Measurements from ENCODE around the gene METTL16.

METTL16 gene

GRCh38 chr17:2400877-2401425, 110.7 kb downstream of the METTL16 start, which contains the start of gene MNT:
MNT (minus strand) TSS chr17:2401060; CDS start chr17:2400712, 348 bp downstream.
- peak; percentile 90 for DNase-seq (ENCODE audit: low read depth)
- peak within 1 kb of the TSS; percentile 89 for H3K4me3 ChIP-seq (ENCODE audit: control insufficient read depth, low read depth, low read length)
- no peak for TF ChIP-seq CTCF (conservative IDR thresholded peaks at IDR 0.05; ENCODE audit: control insufficient read depth, insufficient read depth, low read depth, low read length)

- H3K4me3 ChIP-seq (ENCODE audit: control insufficient read depth, low read depth, low read length), result peak overlapping the region; percentile 89
- no peak for DNase-seq (ENCODE audit: low read depth)
- TF ChIP-seq CTCF (conservative IDR thresholded peaks at IDR 0.05; ENCODE audit: control insufficient read depth, insufficient read depth, low read depth, low read length), result no peak
These were observed 111.2 kb downstream of the METTL16 start for GRCh38 chr17:2400474-2400866.

GRCh38 chr17:2399572-2400473, 111.9 kb downstream of the METTL16 start:
- DNase-seq (ENCODE audit: low read depth), result peak; percentile 95
- H3K4me3 ChIP-seq (ENCODE audit: control insufficient read depth, low read depth, low read length), result peak overlapping the region; percentile 89
- no peak for TF ChIP-seq CTCF (conservative IDR thresholded peaks at IDR 0.05; ENCODE audit: control insufficient read depth, insufficient read depth, low read depth, low read length)

- no peak for TF ChIP-seq CTCF (conservative IDR thresholded peaks at IDR 0.05; ENCODE audit: control insufficient read depth, insufficient read depth, low read depth, low read length)
- H3K4me3 ChIP-seq (ENCODE audit: control insufficient read depth, low read depth, low read length), result peak overlapping the region; percentile 58
- peak; percentile 79 for DNase-seq (ENCODE audit: low read depth)
These were observed 112.8 kb downstream of the METTL16 start for GRCh38 chr17:2398655-2399571.

- H3K4me3 ChIP-seq (ENCODE audit: control insufficient read depth, low read depth, low read length), result peak overlapping the region; percentile 33
- no peak for DNase-seq (ENCODE audit: low read depth)
- TF ChIP-seq CTCF (conservative IDR thresholded peaks at IDR 0.05; ENCODE audit: control insufficient read depth, insufficient read depth, low read depth, low read length), result no peak
These were observed 113.5 kb downstream of the METTL16 start for GRCh38 chr17:2398182-2398581.
